ENCODE data around the gene GNB1L.

The GNB1L gene

GRCh38 chr22:19853058-19853878, 1.4 kb downstream of the GNB1L start:
- DNase-seq (ENCODE audit: low read depth, low spot score) = no peak
- no peak for TF ChIP-seq CTCF (IDR thresholded peaks at IDR 0.05; ENCODE audit: insufficient read depth, low read length, missing control alignments)
- CTCF ChIA-PET = interaction anchor here (1.5 kb wide), 1 partner anchor 123 kb away, joined by 6 read pairs; no protein-coding TSS in a partner anchor
- peak overlapping the region; percentile 82 for H3K4me3 ChIP-seq (ENCODE audit: low read depth, low read length)
- POLR2A ChIA-PET = interaction anchor here (1.1 kb wide), 1 partner anchor 25 kb away, joined by 4 read pairs; no protein-coding TSS in a partner anchor

GRCh38 chr22:19852177-19852781, 2.4 kb downstream of the GNB1L start:
- no peak overlapping the region for H3K4me3 ChIP-seq (ENCODE audit: low read depth, low read length)
- TF ChIP-seq CTCF (IDR thresholded peaks at IDR 0.05; ENCODE audit: insufficient read depth, low read length, missing control alignments) = no peak
- POLR2A ChIA-PET = no interaction called here
- no peak for DNase-seq (ENCODE audit: low read depth, low spot score)
- CTCF ChIA-PET = interaction anchor here (1.3 to 1.9 kb wide), 4 partner anchors 9 to 122 kb away, joined by 3 to 10 read pairs (median 4); no protein-coding TSS in a partner anchor

- ChIA-PET CTCF (interaction anchor here (1.3 to 1.9 kb wide), 4 partner anchors 9 to 121 kb away, joined by 3 to 10 read pairs (median 4); no protein-coding TSS in a partner anchor), POLR2A (no interaction called here)
- no peak for TF ChIP-seq CTCF (IDR thresholded peaks at IDR 0.05; ENCODE audit: insufficient read depth, low read length, missing control alignments)
- no peak overlapping the region for H3K4me3 ChIP-seq (ENCODE audit: low read depth, low read length)
- DNase-seq (ENCODE audit: low read depth, low spot score) = no peak
Observed at GRCh38 chr22:19851291-19852176, 3.1 kb downstream of the GNB1L start.

- CTCF ChIA-PET = interaction anchor here (1.1 to 1.9 kb wide), 4 partner anchors 19 to 120 kb away, joined by 3 to 10 read pairs (median 4); no protein-coding TSS in a partner anchor
- POLR2A ChIA-PET = interaction anchor here (0.7 kb wide), 1 partner anchor 30 kb away, joined by 3 read pairs; no protein-coding TSS in a partner anchor
- TF ChIP-seq CTCF (IDR thresholded peaks at IDR 0.05; ENCODE audit: insufficient read depth, low read length, missing control alignments) = no peak
- H3K4me3 ChIP-seq (ENCODE audit: low read depth, low read length) = no peak overlapping the region
- no peak for DNase-seq (ENCODE audit: low read depth, low spot score)
Observed at GRCh38 chr22:19850763-19851109, 3.9 kb downstream of the GNB1L start.

GRCh38 chr22:19849835-19850762, 4.6 kb downstream of the GNB1L start:
- ChIA-PET POLR2A (interaction anchor here (0.7 kb wide), 1 partner anchor 31 kb away, joined by 3 read pairs; no protein-coding TSS in a partner anchor), CTCF (interaction anchor here (1.1 to 2.8 kb wide), 3 partner anchors 60 to 120 kb away, joined by 4 to 10 read pairs (median 9); no protein-coding TSS in a partner anchor)
- TF ChIP-seq CTCF (IDR thresholded peaks at IDR 0.05; ENCODE audit: insufficient read depth, low read length, missing control alignments) = no peak
- no peak overlapping the region for H3K4me3 ChIP-seq (ENCODE audit: low read depth, low read length)
- DNase-seq (ENCODE audit: low read depth, low spot score) = no peak
